ENCODE measurements around the gene RSF1. TPM values are rescaled to one million over a fixed set of nuclear protein-coding genes. Genes with fewer than 3 reads are reported as not detected.

Gene RSF1
- total and polyA plus RNA-seq, 8 donors: 4.9 to 230 (median 74.4) TPM

DNA sequence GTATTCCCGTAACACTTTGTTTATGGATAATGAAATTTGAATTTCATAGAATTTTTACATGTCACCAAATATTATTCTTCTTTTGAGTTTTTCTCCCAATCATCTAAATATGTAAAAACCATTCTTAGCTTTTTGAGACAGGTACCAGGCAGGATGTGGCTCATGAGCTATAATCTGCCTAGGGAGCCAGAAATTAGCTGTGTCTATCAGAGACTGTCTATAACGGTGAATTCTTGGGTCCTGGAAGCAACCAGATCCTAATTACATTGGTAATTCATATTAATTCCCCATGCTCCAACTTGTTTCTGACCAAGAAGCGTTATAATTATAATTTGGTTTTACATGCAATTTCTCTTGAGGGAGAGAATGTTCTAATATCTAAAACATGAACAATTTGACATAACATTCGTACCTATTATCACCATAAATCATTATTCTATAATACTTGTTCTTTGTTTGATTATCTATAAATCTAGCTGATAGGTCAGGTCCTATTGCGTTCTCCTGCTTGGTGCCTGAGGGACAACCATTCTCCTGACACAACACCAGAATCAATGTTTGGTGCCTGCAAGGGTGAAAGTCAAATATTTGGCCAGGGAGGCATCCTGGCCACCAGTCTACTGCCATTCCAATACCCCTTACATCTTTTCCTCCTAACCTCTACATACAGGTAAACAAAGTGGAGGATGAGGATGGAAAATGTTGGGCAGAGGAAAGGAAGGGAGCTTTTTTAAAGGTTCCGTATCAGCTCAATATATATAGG lies 69.9 kb downstream of the RSF1 start:
- no peak for DNase-seq
- H3K9me3 ChIP-seq: no peaks in the 10 kb centered on the region
- H3K36me3 ChIP-seq: peaks cover 0 to 23% (median 14%) of the 10 kb centered on the region in 4 donors
- no peaks in the 10 kb centered on the region for H3K27me3 ChIP-seq
- intact Hi-C loops (cut with DNase I; ENCODE audit: low total_unique reads): no loop called here
- TF ChIP-seq, protein P1, sequence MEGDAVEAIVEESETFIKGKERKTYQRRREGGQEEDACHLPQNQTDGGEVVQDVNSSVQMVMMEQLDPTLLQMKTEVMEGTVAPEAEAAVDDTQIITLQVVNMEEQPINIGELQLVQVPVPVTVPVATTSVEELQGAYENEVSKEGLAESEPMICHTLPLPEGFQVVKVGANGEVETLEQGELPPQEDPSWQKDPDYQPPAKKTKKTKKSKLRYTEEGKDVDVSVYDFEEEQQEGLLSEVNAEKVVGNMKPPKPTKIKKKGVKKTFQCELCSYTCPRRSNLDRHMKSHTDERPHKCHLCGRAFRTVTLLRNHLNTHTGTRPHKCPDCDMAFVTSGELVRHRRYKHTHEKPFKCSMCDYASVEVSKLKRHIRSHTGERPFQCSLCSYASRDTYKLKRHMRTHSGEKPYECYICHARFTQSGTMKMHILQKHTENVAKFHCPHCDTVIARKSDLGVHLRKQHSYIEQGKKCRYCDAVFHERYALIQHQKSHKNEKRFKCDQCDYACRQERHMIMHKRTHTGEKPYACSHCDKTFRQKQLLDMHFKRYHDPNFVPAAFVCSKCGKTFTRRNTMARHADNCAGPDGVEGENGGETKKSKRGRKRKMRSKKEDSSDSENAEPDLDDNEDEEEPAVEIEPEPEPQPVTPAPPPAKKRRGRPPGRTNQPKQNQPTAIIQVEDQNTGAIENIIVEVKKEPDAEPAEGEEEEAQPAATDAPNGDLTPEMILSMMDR (IDR thresholded peaks at IDR 0.05): no peak
- TF ChIP-seq POLR2AphosphoS5 (IDR thresholded peaks at IDR 0.05) (no peak), EP300 (IDR thresholded peaks at IDR 0.05) (no peak), POLR2A (IDR thresholded peaks at IDR 0.05) (no peak)
- 81 to 86% (median 85%) methylated on average over 6 of the region's 6 CpGs for WGBS, 5 donors
- H3K27ac ChIP-seq: no peak overlapping the region
- no peak overlapping the region for H3K4me3 ChIP-seq
- peaks cover 0 to 33% (median 12%) of the 10 kb centered on the region in 4 donors for H3K4me1 ChIP-seq

DNA sequence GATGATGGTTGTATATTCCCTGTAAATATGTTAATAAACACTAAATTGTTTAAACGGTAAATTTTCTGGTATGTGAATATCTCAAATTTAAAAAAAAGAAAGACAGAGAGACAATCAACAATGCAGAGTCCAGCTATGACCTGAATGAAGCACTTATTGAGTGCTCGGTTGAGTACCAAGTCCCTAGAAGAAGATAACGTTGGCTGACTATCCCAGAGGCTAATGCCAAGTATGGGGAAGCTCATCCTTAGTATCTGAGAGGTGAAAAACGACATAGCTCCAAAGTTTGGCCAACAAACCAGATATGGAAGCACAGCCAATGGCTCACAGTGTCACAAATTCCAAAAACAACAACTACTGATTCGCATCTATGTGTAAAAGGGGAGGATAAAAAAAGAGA lies 71.3 kb downstream of the RSF1 start:
- Histone ChIP-seq H3K27me3 (no peaks in the 10 kb centered on the region), H3K9me3 (no peaks in the 10 kb centered on the region), H3K36me3 (peaks cover 0 to 10% (median 2%) of the 10 kb centered on the region in 4 donors), H3K4me3 (no peak overlapping the region), H3K4me1 (peaks cover 0 to 33% (median 12%) of the 10 kb centered on the region in 4 donors), H3K27ac (no peak overlapping the region)
- 84 to 95% (median 92%) methylated on average over 5 of the region's 5 CpGs for WGBS, 5 donors
- DNase-seq: no peak
- intact Hi-C loops (cut with DNase I; ENCODE audit: low total_unique reads): no loop called here
- TF ChIP-seq POLR2A (IDR thresholded peaks at IDR 0.05): no peak
- no peak for TF ChIP-seq EP300 (IDR thresholded peaks at IDR 0.05)
- TF ChIP-seq, protein P1 (IDR thresholded peaks at IDR 0.05): no peak
- TF ChIP-seq POLR2AphosphoS5 (IDR thresholded peaks at IDR 0.05): no peak

DNA sequence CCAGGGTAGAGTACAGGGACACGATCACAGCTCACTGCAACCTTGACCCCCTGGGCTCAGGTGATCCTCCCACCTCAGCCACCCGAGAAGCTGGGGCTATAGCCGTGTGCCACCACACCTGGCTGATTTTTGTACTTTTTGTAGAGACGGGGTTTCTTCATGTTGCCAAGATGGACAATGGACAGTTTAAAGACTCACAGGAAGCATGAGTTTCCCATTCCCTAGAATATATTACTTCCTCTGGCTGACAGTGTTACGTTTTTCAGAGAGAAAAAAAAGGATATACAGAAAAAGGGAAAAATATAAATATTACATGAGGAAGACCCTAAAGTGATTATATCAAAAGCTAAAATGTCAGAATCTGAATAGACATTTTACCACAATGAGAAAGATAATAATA lies 72.3 kb downstream of the RSF1 start:
- no peak for DNase-seq
- no peak for TF ChIP-seq POLR2A (IDR thresholded peaks at IDR 0.05)
- TF ChIP-seq, protein P1 (IDR thresholded peaks at IDR 0.05): no peak
- TF ChIP-seq POLR2AphosphoS5 (IDR thresholded peaks at IDR 0.05): no peak
- no peak for TF ChIP-seq EP300 (IDR thresholded peaks at IDR 0.05)
- intact Hi-C loops (cut with DNase I; ENCODE audit: low total_unique reads): no loop called here
- H3K9me3 ChIP-seq: no peaks in the 10 kb centered on the region
- H3K27ac ChIP-seq: no peak overlapping the region
- H3K36me3 ChIP-seq: peaks cover 0 to under 1% (median 0%) of the 10 kb centered on the region in 4 donors
- peaks cover 0 to 33% (median 12%) of the 10 kb centered on the region in 4 donors for H3K4me1 ChIP-seq
- no peak overlapping the region for H3K4me3 ChIP-seq
- H3K27me3 ChIP-seq: no peaks in the 10 kb centered on the region
- WGBS, 5 donors: 71 to 91% (median 83%) methylated on average over 5 of the region's 5 CpGs

DNA sequence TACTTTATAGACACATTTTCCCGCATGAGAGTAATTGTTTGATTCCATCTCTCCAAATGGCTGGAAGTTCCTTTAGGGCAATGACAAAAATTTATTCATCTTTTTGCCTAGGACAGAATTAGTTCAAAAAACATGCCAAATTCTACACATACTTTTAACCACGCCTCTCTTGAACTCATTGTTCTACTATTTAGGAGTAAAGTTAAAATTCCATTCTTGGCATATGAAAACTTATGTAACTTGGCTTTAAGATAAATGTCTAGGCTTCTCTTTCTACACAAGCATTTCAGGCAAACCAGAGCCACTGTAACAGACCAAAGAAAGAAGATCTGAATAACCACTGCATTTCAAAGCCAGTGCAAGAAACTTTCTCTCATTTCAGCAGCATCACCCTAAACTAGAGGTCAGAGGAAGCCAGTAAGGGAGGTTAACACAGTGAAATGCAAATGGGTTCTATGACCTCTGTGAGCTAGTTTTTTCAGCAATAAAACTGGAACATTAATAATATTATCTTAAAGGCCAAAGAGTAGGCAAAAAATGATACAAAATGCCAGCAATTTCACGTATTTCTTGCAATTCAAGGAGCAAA lies 73.0 kb downstream of the RSF1 start:
- no peak overlapping the region for H3K4me3 ChIP-seq
- intact Hi-C loops (cut with DNase I; ENCODE audit: low total_unique reads): no loop called here
- WGBS, 5 donors: 67 to 86% (median 77%) methylated on average over 3 of the region's 3 CpGs
- DNase-seq: no peak
- H3K4me1 ChIP-seq: peaks cover 0 to 26% (median 9%) of the 10 kb centered on the region in 4 donors
- H3K9me3 ChIP-seq: no peaks in the 10 kb centered on the region
- no peak overlapping the region for H3K27ac ChIP-seq
- TF ChIP-seq EP300 (IDR thresholded peaks at IDR 0.05) (no peak), POLR2A (IDR thresholded peaks at IDR 0.05) (no peak), POLR2AphosphoS5 (IDR thresholded peaks at IDR 0.05) (no peak)
- TF ChIP-seq, protein P1 (IDR thresholded peaks at IDR 0.05): no peak
- H3K27me3 ChIP-seq: no peaks in the 10 kb centered on the region
- no peaks in the 10 kb centered on the region for H3K36me3 ChIP-seq

Data from stomach (tissue), 9 donors.